Activated CD8-positive, alpha-beta memory T cell treated with anti-CD3 and anti-CD28 coated beads, Interleukin-2, amount 50 U/mL, for 4 hours (primary cell): ENCODE data around the gene DRC7.
"Not testable (repeated sequence)": the region's sequence is repeated elsewhere in the genome, so short reads cannot be mapped to it uniquely, and the experiment has no call there.

Experiments used
- DNase-seq: peaks from one replicate; pipeline ENCODE4 v3.0.0-alpha.2; 2020

The DRC7 gene

GRCh38 chr16:57721356-57722209 is 27.0 kb downstream of the DRC7 start:
- DNase-seq: no peak

- no peak for DNase-seq
Measured at GRCh38 chr16:57722210-57722499, 27.5 kb downstream of the DRC7 start.

- no peak for DNase-seq
Measured at GRCh38 chr16:57722651-57723050, 28.0 kb downstream of the DRC7 start.

- no peak for DNase-seq
Measured at GRCh38 chr16:57723170-57723569, 28.6 kb downstream of the DRC7 start.

GRCh38 chr16:57724531-57724930 is 29.9 kb downstream of the DRC7 start:
- no peak for DNase-seq

GRCh38 chr16:57725151-57725550 is 30.5 kb downstream of the DRC7 start:
- no peak for DNase-seq

GRCh38 chr16:57725554-57725953 is 30.9 kb downstream of the DRC7 start:
- DNase-seq: no peak

GRCh38 chr16:57725976-57726375 is 31.4 kb downstream of the DRC7 start:
- no peak for DNase-seq

GRCh38 chr16:57726433-57726947 is 31.9 kb downstream of the DRC7 start:
- DNase-seq: no peak

- DNase-seq: no peak
Measured at GRCh38 chr16:57727610-57728009, 33.0 kb downstream of the DRC7 start.

- DNase-seq: no peak
Measured at GRCh38 chr16:57728336-57729181, 34.0 kb downstream of the DRC7 start.

GRCh38 chr16:57729182-57729484 is 34.5 kb downstream of the DRC7 start:
- DNase-seq: no peak

- DNase-seq: not testable (repeated sequence)
Measured at GRCh38 chr16:57729852-57730251, 35.2 kb downstream of the DRC7 start.

GRCh38 chr16:57730771-57731730 is 36.4 kb downstream of the DRC7 start:
- DNase-seq: no peak

- no peak for DNase-seq
Measured at GRCh38 chr16:57732037-57732436, 37.4 kb downstream of the DRC7 start.

GRCh38 chr16:57732714-57733113 is 38.1 kb downstream of the DRC7 start:
- no peak for DNase-seq

GRCh38 chr16:57734308-57734924 is 39.8 kb downstream of the DRC7 start:
- DNase-seq: no peak

- peak; percentile 97 for DNase-seq
Measured at GRCh38 chr16:57734925-57735754, 40.5 kb downstream of the DRC7 start.

GRCh38 chr16:57735755-57736418 is 41.3 kb downstream of the DRC7 start, which contains the start of gene KATNB1:
Gene KATNB1 (plus strand): TSS chr16:57735770. CDS start chr16:57737244, 1,474 bp downstream.
- DNase-seq: no peak

GRCh38 chr16:57736419-57737351 is 42.1 kb downstream of the DRC7 start:
- peak; percentile 37 for DNase-seq
